MCF 10A (cell line): Measurements from ENCODE around the gene ARL8B. TPM values are rescaled to one million over a fixed set of nuclear protein-coding genes. Genes with fewer than 3 reads are reported as not detected.
"Not testable (repeated sequence)": the region's sequence is repeated elsewhere in the genome, so short reads cannot be mapped to it uniquely, and the experiment has no call there.

ENCODE experiments used
- BruUV-seq: library from RNA; stranded (reverse); fragments of 400-500 nt; replicated peaks from 2 replicates; lab custom pipeline; 2021; lab: Mats Ljungman, UMichigan
- CTCF ChIA-PET: fragments of 300-600 bp; sonication (Branson Sonifier 250); formaldehyde crosslinking; extraction: SDS; loops from one replicate; lab custom pipeline; 2021; ENCODE audit warnings: antibody characterized with exemption, inconsistent platforms; lab: Yijun Ruan, JAX
- POLR2A ChIA-PET: fragments of 300-600, 350-650 bp; sonication (Branson Sonifier 250); formaldehyde crosslinking; extraction: SDS; loops from one replicate; lab custom pipeline; 2020; ENCODE audit warnings: antibody characterized with exemption, inconsistent platforms; lab: Yijun Ruan, JAX
- DNase-seq: peaks from one replicate; pipeline ENCODE4 v3.0.0-alpha.2; 2018; ENCODE audit not compliant: unreplicated experiment
- H3K27ac Mint-ChIP-seq: one replicate; pipeline ENCODE4 v1.8.0; 2022; ENCODE audit warnings: mild to moderate bottlenecking, low read depth, mixed read lengths; ENCODE audit not compliant: unreplicated experiment
- H3K27me3 Mint-ChIP-seq: one replicate; pipeline ENCODE4 v1.8.0; 2022; ENCODE audit warnings: mixed read lengths; ENCODE audit not compliant: insufficient read depth, unreplicated experiment
- H3K36me3 Mint-ChIP-seq: one replicate; pipeline ENCODE4 v1.8.0; 2022; ENCODE audit warnings: mild to moderate bottlenecking, moderate library complexity, mixed read lengths; ENCODE audit not compliant: insufficient read depth, unreplicated experiment
- H3K4me1 Mint-ChIP-seq: one replicate; pipeline ENCODE4 v1.8.0; 2022; ENCODE audit warnings: mixed read lengths; ENCODE audit not compliant: insufficient read depth, unreplicated experiment
- H3K4me3 Mint-ChIP-seq: one replicate; pipeline ENCODE4 v1.8.0; 2022; ENCODE audit warnings: mild to moderate bottlenecking, moderate library complexity, mixed read lengths; ENCODE audit not compliant: unreplicated experiment
- H3K9me3 Mint-ChIP-seq: one replicate; pipeline ENCODE4 v1.8.0; 2022; ENCODE audit warnings: mixed read lengths; ENCODE audit not compliant: unreplicated experiment
- CTCF ChIP-seq: fragments of 200-600 bp; IDR thresholded peaks from one replicate; pipeline ENCODE4 v1.8.0; 2022; ENCODE audit warnings: antibody characterized with exemption, mild to moderate bottlenecking; ENCODE audit not compliant: unreplicated experiment
- intact Hi-C: fragments of 100-400 bp; cut with micrococcal nuclease; formaldehyde crosslinking; loops from 2 replicates; pipeline ENCODE4 v1.14.1; 2022
- total RNA-seq: library from RNA; stranded (reverse); gene quantifications from 2 replicates; pipeline ENCODE4 v1.2.3, GENCODE V29; 2022

ARL8B gene
- total RNA-seq, 1 experiment from 2014 or later: 53.6 TPM

DNA sequence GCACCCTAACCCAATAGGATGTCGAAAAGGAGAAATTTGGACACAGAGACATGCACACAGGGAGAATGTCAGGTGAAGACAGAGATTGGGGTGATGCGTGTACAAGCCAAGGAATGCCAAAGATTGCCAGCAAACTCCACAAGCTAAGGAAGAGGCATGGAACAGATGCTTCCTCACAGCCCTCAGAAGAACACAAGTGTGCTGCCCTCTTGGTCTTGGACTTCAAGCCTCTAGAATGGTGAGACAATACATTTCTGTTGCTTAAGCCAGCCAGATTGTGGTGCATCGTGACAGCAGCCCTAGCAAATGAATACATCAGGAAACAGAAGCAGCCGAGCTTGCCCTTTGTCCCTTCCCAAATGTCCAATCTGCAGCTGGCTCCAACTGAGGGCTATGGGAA, 23.7 kb upstream of the ARL8B start:
- BruUV-seq: no TSS peak
- ChIA-PET POLR2A (interaction anchor here (0.6 to 1.2 kb wide), 2 partner anchors 13 to 414 kb away, joined by 3 to 4 read pairs; no protein-coding TSS in a partner anchor), CTCF (interaction anchor here (0.6 kb wide), 1 partner anchor 398 kb away, joined by 4 read pairs; no protein-coding TSS in a partner anchor)
- Mint-ChIP-seq H3K4me3 (no peak overlapping the region), H3K27me3 (no peaks in the 10 kb centered on the region), H3K9me3 (no peaks in the 10 kb centered on the region), H3K27ac (no peak overlapping the region), H3K36me3 (no peaks in the 10 kb centered on the region), H3K4me1 (no peaks in the 10 kb centered on the region)
- DNase-seq: no peak
- TF ChIP-seq CTCF: no peak
- intact Hi-C loops: no loop called here

DNA sequence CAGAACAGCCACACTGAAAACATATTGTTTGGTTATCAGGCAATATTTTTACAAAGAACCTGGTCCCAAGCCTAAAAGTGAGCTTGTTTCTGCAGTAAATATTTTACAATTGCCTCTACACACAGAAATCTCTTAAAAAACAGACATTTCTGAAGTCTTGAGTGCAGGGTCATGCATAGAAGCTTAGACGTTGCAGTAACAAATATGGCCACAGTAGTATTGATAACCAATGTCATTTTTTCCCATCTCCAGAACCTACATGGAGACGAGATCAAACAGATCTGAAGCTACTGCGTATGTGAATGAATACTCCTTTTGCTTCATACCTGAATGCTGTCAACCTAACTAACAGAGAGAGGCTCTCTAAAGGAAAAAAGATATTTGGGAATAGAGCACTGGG, 19.6 kb upstream of the ARL8B start:
- Mint-ChIP-seq H3K9me3 (no peaks in the 10 kb centered on the region), H3K27ac (no peak overlapping the region), H3K27me3 (no peaks in the 10 kb centered on the region), H3K4me3 (no peak overlapping the region), H3K36me3 (no peaks in the 10 kb centered on the region), H3K4me1 (peaks cover 6% of the 10 kb centered on the region)
- TF ChIP-seq CTCF: no peak
- BruUV-seq: no TSS peak
- ChIA-PET CTCF (interaction anchor here (0.6 to 1.2 kb wide), 4 partner anchors 10 to 531 kb away, joined by 3 to 4 read pairs (median 3); no protein-coding TSS in a partner anchor), POLR2A (interaction anchor here (0.7 kb wide), 2 partner anchors 45 to 1639 kb away, joined by 3 to 4 read pairs; no protein-coding TSS in a partner anchor)
- intact Hi-C loops: no loop called here
- no peak for DNase-seq

DNA sequence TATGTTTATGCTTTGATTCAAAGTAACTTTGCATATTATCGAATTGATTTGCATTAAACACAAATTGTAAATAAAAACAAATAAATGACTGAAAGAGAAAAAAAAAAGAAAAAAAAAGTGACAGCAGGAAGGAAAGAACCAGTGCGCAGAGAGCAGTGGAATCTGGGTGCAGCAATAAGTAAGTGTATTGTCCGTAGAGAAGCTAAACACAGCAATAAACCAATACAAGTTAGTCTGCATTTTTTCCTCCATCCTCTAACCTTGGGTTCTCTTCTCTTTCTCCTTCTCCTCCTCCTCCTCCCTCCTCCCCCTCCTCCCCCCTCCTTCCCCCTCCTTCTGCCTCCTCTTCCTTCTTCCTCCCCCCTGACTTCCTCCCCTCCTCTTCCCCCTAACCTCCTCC, 18.3 kb upstream of the ARL8B start:
- H3K4me1 Mint-ChIP-seq: peaks cover 6% of the 10 kb centered on the region
- intact Hi-C loops: no loop called here
- ChIA-PET CTCF (no interaction called here), POLR2A (interaction anchor here (0.7 kb wide), 1 partner anchor 21 kb away, joined by 4 read pairs; no protein-coding TSS in a partner anchor)
- no peak for TF ChIP-seq CTCF
- no peaks in the 10 kb centered on the region for H3K27me3 Mint-ChIP-seq
- BruUV-seq: no TSS peak
- H3K9me3 Mint-ChIP-seq: no peaks in the 10 kb centered on the region
- no peak overlapping the region for H3K27ac Mint-ChIP-seq
- H3K4me3 Mint-ChIP-seq: no peak overlapping the region
- no peaks in the 10 kb centered on the region for H3K36me3 Mint-ChIP-seq
- DNase-seq: no peak

- no peaks in the 10 kb centered on the region for H3K27me3 Mint-ChIP-seq
- H3K36me3 Mint-ChIP-seq: no peaks in the 10 kb centered on the region
- ChIA-PET CTCF (interaction anchor here (0.6 kb wide), 1 partner anchor 46 kb away, joined by 3 read pairs; no protein-coding TSS in a partner anchor), POLR2A (no interaction called here)
- no peak for TF ChIP-seq CTCF
- BruUV-seq: no TSS peak
- no peak overlapping the region for H3K27ac Mint-ChIP-seq
- peaks cover 6% of the 10 kb centered on the region for H3K4me1 Mint-ChIP-seq
- no peaks in the 10 kb centered on the region for H3K9me3 Mint-ChIP-seq
- intact Hi-C loops: no loop called here
- H3K4me3 Mint-ChIP-seq: no peak overlapping the region
- no peak for DNase-seq
These were observed 17.0 kb upstream of the ARL8B start for GRCh38 chr3:5105050-5105449.

- intact Hi-C loops, H3K36me3 Mint-ChIP-seq, CTCF ChIA-PET, H3K4me1 Mint-ChIP-seq, H3K27me3 Mint-ChIP-seq, H3K9me3 Mint-ChIP-seq, BruUV-seq, H3K27ac Mint-ChIP-seq, H3K4me3 Mint-ChIP-seq: not testable (repeated sequence)
- DNase-seq: peak; percentile 33
- POLR2A ChIA-PET: interaction anchor here (1.0 kb wide), 1 partner anchor 17 kb away, joined by 3 read pairs; no protein-coding TSS in a partner anchor
These were observed 15.7 kb upstream of the ARL8B start for GRCh38 chr3:5106371-5106770.

GRCh38 chr3:5106933-5107334, 15.2 kb upstream of the ARL8B start:
- H3K4me3 Mint-ChIP-seq, H3K4me1 Mint-ChIP-seq, BruUV-seq, POLR2A ChIA-PET, H3K9me3 Mint-ChIP-seq, H3K36me3 Mint-ChIP-seq, DNase-seq, H3K27ac Mint-ChIP-seq, H3K27me3 Mint-ChIP-seq, intact Hi-C loops: not testable (repeated sequence)
- CTCF ChIA-PET: interaction anchor here (1.2 kb wide), 1 partner anchor 386 kb away, joined by 4 read pairs; no protein-coding TSS in a partner anchor
